Activated CD8-positive, alpha-beta memory T cell treated with anti-CD3 and anti-CD28 coated beads for 4 hours (primary cell): ENCODE results near the gene TEKT3.

Source experiments
- DNase-seq, 2 donors: peaks; one replicate each; pipeline ENCODE4 v3.0.0-alpha.2; 2020; ENCODE audit warnings: low read depth in 2 of 2

TEKT3 gene

GRCh38 chr17:15341385-15341849 is at the start of gene TEKT3:
Gene TEKT3 (minus strand): TSS chr17:15341597. CDS start chr17:15331585, 10,012 bp downstream.
- DNase-seq: no peak

- DNase-seq: no peak
These were observed 47.1 kb upstream of the TEKT3 start for GRCh38 chr17:15388356-15389041.

GRCh38 chr17:15386083-15386482 is 44.7 kb upstream of the TEKT3 start:
- DNase-seq: no peak

GRCh38 chr17:15385305-15385704 is 43.9 kb upstream of the TEKT3 start:
- no peak for DNase-seq

GRCh38 chr17:15384142-15384787 is 42.9 kb upstream of the TEKT3 start:
- DNase-seq: no peak

GRCh38 chr17:15382914-15383313 is 41.5 kb upstream of the TEKT3 start:
- DNase-seq: no peak

- no peak for DNase-seq
These were observed 40.3 kb upstream of the TEKT3 start for GRCh38 chr17:15381707-15382106.

GRCh38 chr17:15380446-15380845 is 39.0 kb upstream of the TEKT3 start:
- DNase-seq: no peak

GRCh38 chr17:15379659-15380058 is 38.3 kb upstream of the TEKT3 start:
- no peak for DNase-seq

GRCh38 chr17:15378243-15378642 is 36.8 kb upstream of the TEKT3 start:
- DNase-seq: no peak

- no peak for DNase-seq
These were observed 36.2 kb upstream of the TEKT3 start for GRCh38 chr17:15377616-15378015.

- no peak for DNase-seq
These were observed 35.8 kb upstream of the TEKT3 start for GRCh38 chr17:15377200-15377599.

GRCh38 chr17:15371376-15372130 is 30.2 kb upstream of the TEKT3 start:
- no peak for DNase-seq

- DNase-seq: no peak
These were observed 27.2 kb upstream of the TEKT3 start for GRCh38 chr17:15368600-15368999.

- no peak for DNase-seq
These were observed 24.6 kb upstream of the TEKT3 start for GRCh38 chr17:15366026-15366425.

- no peak for DNase-seq
These were observed 23.2 kb upstream of the TEKT3 start for GRCh38 chr17:15364615-15365014.

- DNase-seq: no peak
These were observed 22.3 kb upstream of the TEKT3 start for GRCh38 chr17:15363702-15364101.

- DNase-seq: no peak
These were observed 20.2 kb upstream of the TEKT3 start for GRCh38 chr17:15361592-15361991.

- DNase-seq: no peak
These were observed 19.8 kb upstream of the TEKT3 start for GRCh38 chr17:15361151-15361550.

GRCh38 chr17:15354256-15354655 is 12.9 kb upstream of the TEKT3 start:
- DNase-seq: no peak

GRCh38 chr17:15351925-15352324 is 10.5 kb upstream of the TEKT3 start:
- no peak for DNase-seq

- no peak for DNase-seq
These were observed 10.1 kb upstream of the TEKT3 start for GRCh38 chr17:15351478-15351840.
